GM13976 (cell line): ENCODE measurements around the gene CDK14.

Source experiments
- DNase-seq: peaks from one replicate; pipeline ENCODE4 v3.0.0; 2012; ENCODE audit warnings: low spot score
- in situ Hi-C: fragments of 300-500 bp; cut with MboI; formaldehyde crosslinking; loops from one replicate; pipeline ENCODE4 v1.12.0; 2022; ENCODE audit warnings: low sequenced_read_pairs, mixed read lengths, inconsistent platforms; ENCODE audit not compliant: unreplicated experiment
- TF ChIP-seq, protein P1 (sequence below): IDR thresholded peaks from 2 replicates; pipeline ENCODE4 v1.5.1; 2012; ENCODE audit warnings: borderline replicate concordance, mild to moderate bottlenecking; ENCODE audit not compliant: insufficient read depth; ENCODE audit errors: extremely low read depth, missing control alignments, control extremely low read depth

Gene CDK14

DNA sequence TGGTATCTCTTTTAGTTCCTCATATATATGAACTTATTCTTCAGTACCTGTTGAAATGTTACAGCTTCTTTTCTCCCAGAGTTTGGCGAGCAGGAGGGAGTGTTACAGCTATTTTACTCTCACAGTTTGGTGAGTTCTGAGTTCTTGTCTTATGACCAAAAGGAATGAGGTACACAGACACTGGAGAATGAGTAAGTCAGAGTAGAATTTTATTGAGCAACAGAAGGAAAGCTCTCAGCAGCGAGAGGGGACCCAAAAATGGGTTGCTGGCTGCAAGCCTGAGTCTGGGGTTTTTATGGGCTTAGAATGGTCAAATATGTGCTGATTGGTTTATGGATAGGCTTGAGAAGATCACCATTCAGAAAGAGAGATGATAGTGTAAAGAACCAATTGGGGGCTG, 175.2 kb downstream of the CDK14 start:
- in situ Hi-C loops = no loop called here
- TF ChIP-seq, protein P1, sequence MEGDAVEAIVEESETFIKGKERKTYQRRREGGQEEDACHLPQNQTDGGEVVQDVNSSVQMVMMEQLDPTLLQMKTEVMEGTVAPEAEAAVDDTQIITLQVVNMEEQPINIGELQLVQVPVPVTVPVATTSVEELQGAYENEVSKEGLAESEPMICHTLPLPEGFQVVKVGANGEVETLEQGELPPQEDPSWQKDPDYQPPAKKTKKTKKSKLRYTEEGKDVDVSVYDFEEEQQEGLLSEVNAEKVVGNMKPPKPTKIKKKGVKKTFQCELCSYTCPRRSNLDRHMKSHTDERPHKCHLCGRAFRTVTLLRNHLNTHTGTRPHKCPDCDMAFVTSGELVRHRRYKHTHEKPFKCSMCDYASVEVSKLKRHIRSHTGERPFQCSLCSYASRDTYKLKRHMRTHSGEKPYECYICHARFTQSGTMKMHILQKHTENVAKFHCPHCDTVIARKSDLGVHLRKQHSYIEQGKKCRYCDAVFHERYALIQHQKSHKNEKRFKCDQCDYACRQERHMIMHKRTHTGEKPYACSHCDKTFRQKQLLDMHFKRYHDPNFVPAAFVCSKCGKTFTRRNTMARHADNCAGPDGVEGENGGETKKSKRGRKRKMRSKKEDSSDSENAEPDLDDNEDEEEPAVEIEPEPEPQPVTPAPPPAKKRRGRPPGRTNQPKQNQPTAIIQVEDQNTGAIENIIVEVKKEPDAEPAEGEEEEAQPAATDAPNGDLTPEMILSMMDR = no peak

DNA sequence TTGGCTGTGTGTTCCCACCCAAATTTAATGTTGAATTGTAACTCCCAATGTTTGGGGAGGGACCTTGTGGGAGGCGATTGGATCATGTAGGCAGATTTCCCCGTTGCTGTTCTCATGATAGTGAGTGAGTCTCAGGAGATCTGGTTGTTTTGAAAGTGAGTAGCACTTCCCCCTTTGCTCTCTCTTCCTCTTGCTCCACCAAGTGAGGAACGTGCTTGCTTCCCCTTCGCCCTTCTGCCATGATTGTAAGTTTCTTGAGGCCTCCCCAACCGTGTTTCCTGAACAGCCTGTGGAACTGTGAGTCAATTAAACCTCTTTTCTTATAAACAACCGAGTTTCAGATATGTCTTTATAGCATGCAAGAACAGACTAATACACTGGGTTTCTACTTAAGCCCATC, 176.3 kb downstream of the CDK14 start:
- no peak for DNase-seq
- in situ Hi-C loops = no loop called here
- TF ChIP-seq, protein P1 = no peak

More for the DNA sequence above, 175.2 kb downstream of the CDK14 start:
- DNase-seq = no peak

DNA sequence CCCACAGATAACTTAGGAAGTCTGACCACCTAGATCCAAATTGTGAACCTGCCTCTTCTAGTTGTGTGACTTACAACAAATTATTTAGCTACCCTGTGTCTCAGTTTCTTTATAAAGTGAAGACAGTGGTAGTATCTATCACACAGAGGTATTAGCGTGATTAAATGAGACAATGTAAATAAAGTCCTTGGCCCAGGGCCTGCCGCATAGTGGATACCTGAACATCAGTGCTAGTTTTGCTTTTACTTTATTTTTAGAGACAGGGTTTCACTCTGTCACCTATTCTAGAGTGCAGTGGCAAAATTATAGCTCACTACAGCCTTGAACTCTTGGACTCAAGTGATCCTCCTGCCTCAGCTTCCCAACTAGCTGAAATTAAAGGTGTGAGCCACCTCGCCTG, 177.1 kb downstream of the CDK14 start:
- no peak for DNase-seq
- in situ Hi-C loops = no loop called here
- TF ChIP-seq, protein P1 = no peak

DNA sequence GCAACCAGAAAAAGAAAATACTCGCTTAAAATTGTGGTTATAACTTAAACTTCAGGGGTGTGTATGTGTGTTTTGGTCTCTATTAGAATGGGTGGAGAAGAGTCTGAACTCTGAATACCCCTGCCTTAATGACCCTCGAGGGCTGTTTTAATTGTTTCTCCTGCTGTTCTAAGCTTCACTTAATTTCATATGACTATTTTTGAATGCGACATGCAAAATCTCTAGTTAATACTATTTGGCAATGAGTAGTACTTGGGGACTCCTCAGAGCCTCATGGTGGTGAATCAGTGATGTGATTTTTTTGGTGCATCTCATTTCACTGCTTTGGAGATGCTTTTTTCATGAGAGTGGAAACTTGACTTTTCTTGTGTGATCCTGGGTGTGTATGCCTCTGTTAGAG, 178.6 kb downstream of the CDK14 start:
- TF ChIP-seq, protein P1 = no peak
- in situ Hi-C loops = no loop called here
- no peak for DNase-seq

DNA sequence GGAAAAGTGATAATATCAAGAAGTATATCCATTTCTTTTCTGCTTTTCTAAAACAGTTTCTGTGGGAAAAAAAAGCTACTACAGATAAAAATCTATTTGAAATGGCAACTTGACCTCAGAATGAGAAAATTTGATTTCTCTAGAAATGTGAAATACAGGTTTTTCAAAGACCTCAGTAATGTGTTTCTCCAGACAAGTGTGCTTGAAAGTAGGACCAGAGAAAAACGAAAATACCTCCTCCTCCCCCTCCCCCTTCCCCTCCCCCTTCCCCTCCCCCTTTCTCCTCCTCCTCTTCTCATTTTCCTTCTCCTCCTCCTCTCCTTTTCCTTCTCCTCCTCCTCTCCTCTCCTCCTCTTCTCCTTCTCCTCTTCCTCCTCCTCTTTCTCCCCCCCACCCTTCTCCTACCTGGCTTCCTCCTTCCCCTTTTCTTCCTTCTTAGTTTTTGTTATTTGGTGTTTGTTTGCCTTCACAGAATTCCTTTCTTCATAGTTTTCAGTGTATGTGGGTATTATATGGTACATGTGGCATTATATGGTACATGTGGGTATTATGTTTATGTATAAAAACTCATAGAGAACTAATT, 179.4 kb downstream of the CDK14 start:
- TF ChIP-seq, protein P1 = no peak
- DNase-seq = no peak
- in situ Hi-C loops = no loop called here

DNA sequence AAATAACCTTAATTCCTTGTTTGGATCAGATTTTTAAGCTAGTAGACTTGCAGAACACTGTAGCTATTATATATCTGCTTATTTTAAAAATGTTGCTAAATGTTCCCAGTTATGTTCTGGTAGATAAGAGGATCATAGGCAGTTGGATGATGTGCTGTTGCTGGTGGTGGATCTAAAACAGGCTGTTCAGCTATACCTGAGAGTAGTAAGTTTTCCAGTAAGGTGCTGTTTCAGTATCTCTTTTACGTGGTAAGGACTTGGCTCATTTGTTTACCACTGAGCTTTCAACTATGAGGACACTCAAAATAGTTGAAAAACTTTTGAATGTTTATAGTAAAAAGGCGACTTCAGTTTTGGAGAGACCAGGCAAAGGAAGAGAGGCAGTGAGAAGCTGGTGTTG, 180.9 kb downstream of the CDK14 start:
- in situ Hi-C loops = no loop called here
- DNase-seq = peak; percentile 16
- TF ChIP-seq, protein P1 = no peak
